ENCODE measurements around the gene FKBP4. TPM values are rescaled to one million over a fixed set of nuclear protein-coding genes. Genes with fewer than 3 reads are reported as not detected.

FKBP4 gene
- total RNA-seq, 1 donor from 2014 or later, result 68.7 TPM

DNA sequence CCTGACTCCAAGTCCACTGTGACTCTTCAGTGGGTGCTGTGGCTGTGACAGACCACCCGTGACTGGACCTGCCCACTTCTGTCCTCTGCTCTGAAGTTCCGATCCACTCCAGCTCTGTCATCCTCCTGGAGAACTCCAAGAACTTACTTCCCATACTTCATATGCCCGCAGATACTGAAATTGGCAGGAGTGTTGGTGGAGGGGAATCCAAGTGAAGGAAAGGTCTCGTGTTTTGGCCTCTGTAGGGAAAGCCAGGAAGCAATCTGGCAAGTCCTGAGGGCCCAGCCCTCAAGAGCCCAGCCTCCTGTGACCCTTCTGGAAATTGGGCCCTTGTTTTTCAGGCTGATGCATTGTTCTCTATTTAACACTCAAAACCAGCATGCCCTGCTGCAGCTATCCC is 22.4 kb upstream of the FKBP4 start:
- FAIRE-seq, result no peak
- H3K36me3 Mint-ChIP-seq (ENCODE audit: low read depth, unreplicated experiment), result peaks cover 7% of the 10 kb centered on the region
- H2AFZ ChIP-seq (ENCODE audit: low read depth, low read length), result no peak overlapping the region
- H3K27ac Mint-ChIP-seq (ENCODE audit: unreplicated experiment), result no peak overlapping the region
- no peaks in the 10 kb centered on the region for H3K4me1 ChIP-seq (ENCODE audit: insufficient read depth, low read length)
- H3K27ac ChIP-seq (ENCODE audit: low read depth, low read length), result no peak overlapping the region
- peaks cover 56% of the 10 kb centered on the region for H3K27me3 Mint-ChIP-seq (ENCODE audit: low read depth, unreplicated experiment)
- H3K4me3 ChIP-seq (ENCODE audit: insufficient read depth, low read depth, low read length), result no peak overlapping the region
- H3K36me3 ChIP-seq (ENCODE audit: insufficient read depth, low read length), result no peaks in the 10 kb centered on the region
- H3K4me1 Mint-ChIP-seq (ENCODE audit: low read depth, unreplicated experiment), result no peaks in the 10 kb centered on the region
- TF ChIP-seq EZH2 (IDR thresholded peaks at IDR 0.05; ENCODE audit: insufficient read depth, low read length), result no peak
- no peak for TF ChIP-seq CTCF (IDR thresholded peaks at IDR 0.05; ENCODE audit: insufficient read depth, low read depth, low read length)
- no peaks in the 10 kb centered on the region for H4K20me1 ChIP-seq (ENCODE audit: insufficient read depth, low read length)
- DNase-seq (ENCODE audit: low read depth), result no peak
- no peaks in the 10 kb centered on the region for H3K9me3 ChIP-seq (ENCODE audit: insufficient read depth, low read depth, low read length)
- no peak overlapping the region for H3K4me3 Mint-ChIP-seq (ENCODE audit: unreplicated experiment)
- peaks cover 7% of the 10 kb centered on the region for H3K9me3 Mint-ChIP-seq (ENCODE audit: unreplicated experiment)
- H3K4me2 ChIP-seq (ENCODE audit: low read length), result no peak overlapping the region
- no peak overlapping the region for H3K9ac ChIP-seq (ENCODE audit: low read length)
- H3K27me3 ChIP-seq (ENCODE audit: insufficient read depth, low read length), result peaks cover 14% of the 10 kb centered on the region
- H3K79me2 ChIP-seq (ENCODE audit: insufficient read depth, low read length), result no peaks in the 10 kb centered on the region

DNA sequence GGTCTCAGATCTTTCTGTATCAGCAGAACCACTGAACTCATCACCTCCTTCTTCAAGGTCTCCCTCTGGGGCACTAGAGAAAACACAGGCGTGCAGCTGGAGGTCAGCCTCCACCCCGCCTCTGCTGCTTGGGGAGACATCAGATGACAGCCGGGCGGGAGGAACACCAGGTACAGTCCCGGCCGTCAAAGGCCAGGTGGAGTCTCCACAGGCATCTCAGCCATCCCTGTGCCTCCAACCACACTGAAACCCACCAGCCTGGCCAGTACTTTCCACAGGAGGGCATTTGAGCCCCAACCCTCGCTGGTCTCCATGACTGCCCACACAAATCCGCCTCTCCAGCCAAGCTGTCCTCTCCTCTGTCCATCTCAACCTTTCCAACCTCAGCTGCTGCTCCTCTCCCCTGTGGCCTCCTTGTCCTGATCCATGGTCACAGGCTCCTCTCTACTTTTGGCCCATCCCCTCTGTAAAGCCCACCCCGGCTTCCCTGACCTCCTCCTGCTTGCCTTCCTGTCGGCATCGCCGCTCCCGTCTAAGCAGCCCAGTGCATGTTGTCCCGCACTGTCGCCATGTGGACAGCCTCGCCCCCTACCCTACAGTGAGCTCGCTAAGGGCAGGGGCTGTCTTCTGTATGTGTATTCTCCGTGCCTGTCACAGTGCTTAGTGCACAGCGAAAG is 21.4 kb upstream of the FKBP4 start:
- no peak for TF ChIP-seq CTCF (IDR thresholded peaks at IDR 0.05; ENCODE audit: insufficient read depth, low read depth, low read length)
- no peak for TF ChIP-seq EZH2 (IDR thresholded peaks at IDR 0.05; ENCODE audit: insufficient read depth, low read length)
- DNase-seq (ENCODE audit: low read depth) (no peak), FAIRE-seq (no peak)
- Mint-ChIP-seq H3K36me3 (ENCODE audit: low read depth, unreplicated experiment) (peaks cover 7% of the 10 kb centered on the region), H3K27ac (ENCODE audit: unreplicated experiment) (no peak overlapping the region), H3K27me3 (ENCODE audit: low read depth, unreplicated experiment) (peaks cover 53% of the 10 kb centered on the region), H3K4me3 (ENCODE audit: unreplicated experiment) (no peak overlapping the region), H3K4me1 (ENCODE audit: low read depth, unreplicated experiment) (no peaks in the 10 kb centered on the region), H3K9me3 (ENCODE audit: unreplicated experiment) (peaks cover 4% of the 10 kb centered on the region)
- Histone ChIP-seq H3K27me3 (ENCODE audit: insufficient read depth, low read length) (peaks cover 17% of the 10 kb centered on the region), H3K79me2 (ENCODE audit: insufficient read depth, low read length) (no peaks in the 10 kb centered on the region), H2AFZ (ENCODE audit: low read depth, low read length) (no peak overlapping the region), H3K36me3 (ENCODE audit: insufficient read depth, low read length) (no peaks in the 10 kb centered on the region), H3K27ac (ENCODE audit: low read depth, low read length) (no peak overlapping the region), H3K9ac (ENCODE audit: low read length) (no peak overlapping the region), H3K4me3 (ENCODE audit: insufficient read depth, low read depth, low read length) (no peak overlapping the region), H4K20me1 (ENCODE audit: insufficient read depth, low read length) (no peaks in the 10 kb centered on the region), H3K4me2 (ENCODE audit: low read length) (no peak overlapping the region), H3K4me1 (ENCODE audit: insufficient read depth, low read length) (no peaks in the 10 kb centered on the region), H3K9me3 (ENCODE audit: insufficient read depth, low read depth, low read length) (no peaks in the 10 kb centered on the region)

GRCh38 chr12:2775431-2775830 is 19.3 kb upstream of the FKBP4 start:
- H3K27me3 Mint-ChIP-seq (ENCODE audit: low read depth, unreplicated experiment), result peaks cover 57% of the 10 kb centered on the region

More at GRCh38 chr12:2775431-2775830, 19.3 kb upstream of the FKBP4 start:
- DNase-seq (ENCODE audit: low read depth) (no peak), FAIRE-seq (no peak)
- Histone ChIP-seq H3K36me3 (ENCODE audit: insufficient read depth, low read length) (no peaks in the 10 kb centered on the region), H3K4me2 (ENCODE audit: low read length) (no peak overlapping the region), H4K20me1 (ENCODE audit: insufficient read depth, low read length) (no peaks in the 10 kb centered on the region), H3K27ac (ENCODE audit: low read depth, low read length) (no peak overlapping the region), H3K9ac (ENCODE audit: low read length) (no peak overlapping the region), H3K4me3 (ENCODE audit: insufficient read depth, low read depth, low read length) (no peak overlapping the region), H2AFZ (ENCODE audit: low read depth, low read length) (no peak overlapping the region), H3K9me3 (ENCODE audit: insufficient read depth, low read depth, low read length) (no peaks in the 10 kb centered on the region), H3K27me3 (ENCODE audit: insufficient read depth, low read length) (peaks cover 22% of the 10 kb centered on the region), H3K4me1 (ENCODE audit: insufficient read depth, low read length) (no peaks in the 10 kb centered on the region), H3K79me2 (ENCODE audit: insufficient read depth, low read length) (no peaks in the 10 kb centered on the region)
- Mint-ChIP-seq H3K4me1 (ENCODE audit: low read depth, unreplicated experiment) (no peaks in the 10 kb centered on the region), H3K27ac (ENCODE audit: unreplicated experiment) (peak overlapping the region; percentile 41), H3K36me3 (ENCODE audit: low read depth, unreplicated experiment) (peaks cover 7% of the 10 kb centered on the region), H3K9me3 (ENCODE audit: unreplicated experiment) (peaks cover 4% of the 10 kb centered on the region), H3K4me3 (ENCODE audit: unreplicated experiment) (no peak overlapping the region)
- no peak for TF ChIP-seq CTCF (IDR thresholded peaks at IDR 0.05; ENCODE audit: insufficient read depth, low read depth, low read length)
- TF ChIP-seq EZH2 (IDR thresholded peaks at IDR 0.05; ENCODE audit: insufficient read depth, low read length), result no peak

Data from astrocyte (in vitro differentiated cells and primary cell).